Measurements from ENCODE around the gene HTRA2.

Gene HTRA2

GRCh38 chr2:74524005-74524404 lies 5.7 kb upstream of the HTRA2 start:
- H3K27me3 ChIP-seq (ENCODE audit: insufficient read depth, low read depth, severe bottlenecking), result no peaks in the 10 kb centered on the region
- no peak for DNase-seq
- H3K36me3 ChIP-seq, result peaks cover 35% of the 10 kb centered on the region
- H3K27ac ChIP-seq, result no peak overlapping the region
- H3K9me3 ChIP-seq (ENCODE audit: severe bottlenecking), result no peaks in the 10 kb centered on the region
- TF ChIP-seq, protein P1, sequence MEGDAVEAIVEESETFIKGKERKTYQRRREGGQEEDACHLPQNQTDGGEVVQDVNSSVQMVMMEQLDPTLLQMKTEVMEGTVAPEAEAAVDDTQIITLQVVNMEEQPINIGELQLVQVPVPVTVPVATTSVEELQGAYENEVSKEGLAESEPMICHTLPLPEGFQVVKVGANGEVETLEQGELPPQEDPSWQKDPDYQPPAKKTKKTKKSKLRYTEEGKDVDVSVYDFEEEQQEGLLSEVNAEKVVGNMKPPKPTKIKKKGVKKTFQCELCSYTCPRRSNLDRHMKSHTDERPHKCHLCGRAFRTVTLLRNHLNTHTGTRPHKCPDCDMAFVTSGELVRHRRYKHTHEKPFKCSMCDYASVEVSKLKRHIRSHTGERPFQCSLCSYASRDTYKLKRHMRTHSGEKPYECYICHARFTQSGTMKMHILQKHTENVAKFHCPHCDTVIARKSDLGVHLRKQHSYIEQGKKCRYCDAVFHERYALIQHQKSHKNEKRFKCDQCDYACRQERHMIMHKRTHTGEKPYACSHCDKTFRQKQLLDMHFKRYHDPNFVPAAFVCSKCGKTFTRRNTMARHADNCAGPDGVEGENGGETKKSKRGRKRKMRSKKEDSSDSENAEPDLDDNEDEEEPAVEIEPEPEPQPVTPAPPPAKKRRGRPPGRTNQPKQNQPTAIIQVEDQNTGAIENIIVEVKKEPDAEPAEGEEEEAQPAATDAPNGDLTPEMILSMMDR (IDR thresholded peaks at IDR 0.05; ENCODE audit: low read depth, low read length), result no peak
- no peak overlapping the region for H3K4me3 ChIP-seq (ENCODE audit: low read depth, low read length)

GRCh38 chr2:74524955-74525716 lies 4.6 kb upstream of the HTRA2 start:
- H3K4me3 ChIP-seq (ENCODE audit: low read depth, low read length), result no peak overlapping the region
- TF ChIP-seq, protein P1 (IDR thresholded peaks at IDR 0.05; ENCODE audit: low read depth, low read length), result no peak
- DNase-seq, result no peak
- peaks cover 35% of the 10 kb centered on the region for H3K36me3 ChIP-seq
- no peak overlapping the region for H3K27ac ChIP-seq
- no peaks in the 10 kb centered on the region for H3K27me3 ChIP-seq (ENCODE audit: insufficient read depth, low read depth, severe bottlenecking)
- no peaks in the 10 kb centered on the region for H3K9me3 ChIP-seq (ENCODE audit: severe bottlenecking)

DNA sequence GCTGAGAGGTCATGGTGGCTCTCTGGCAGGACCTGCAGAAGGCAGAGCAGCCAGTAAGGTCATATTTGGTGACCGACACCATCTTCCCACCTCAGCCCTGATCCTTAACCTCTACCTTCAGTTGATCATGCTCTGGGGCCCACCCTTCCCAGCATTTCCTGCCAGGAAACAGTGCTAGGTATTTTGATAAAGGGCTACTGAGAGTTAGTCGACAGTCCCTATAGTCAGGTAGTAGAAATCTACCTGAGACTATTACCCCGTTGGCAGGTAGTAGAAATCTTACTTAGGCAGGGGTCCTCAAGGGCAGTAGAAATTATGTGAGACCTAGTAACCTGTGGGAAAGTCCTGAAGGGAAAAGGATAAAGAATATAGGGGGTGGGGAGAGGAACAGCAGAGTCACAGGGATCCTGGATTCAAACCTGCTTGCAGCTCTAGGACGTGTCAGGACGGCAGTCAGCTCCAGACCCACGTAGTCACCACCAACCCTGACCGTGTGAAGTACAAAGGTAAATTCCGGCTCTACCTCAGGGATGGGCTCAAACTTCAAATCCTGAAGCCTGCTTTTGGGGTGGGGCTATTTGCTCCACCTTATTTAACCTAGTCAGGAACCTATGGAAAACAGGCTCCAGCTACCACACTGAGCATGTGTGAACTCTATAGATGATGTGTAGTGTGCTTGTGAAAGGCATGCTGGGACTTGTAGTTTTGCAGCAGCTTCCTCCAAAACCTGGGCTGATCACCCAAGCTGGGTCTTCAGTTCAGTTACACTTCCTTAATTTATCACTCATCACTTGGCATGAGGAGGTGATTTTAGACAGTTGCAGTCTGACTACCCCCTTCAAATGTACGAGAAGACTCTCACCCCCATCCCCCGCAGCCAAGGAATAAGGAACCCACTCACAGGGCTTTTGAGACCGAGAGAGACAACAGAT lies 3.8 kb upstream of the HTRA2 start, which contains the start of gene DQX1:
Gene DQX1, minus strand, starts transcription at position 515 of the 932 bp plus-strand sequence. Its CDS starts 502 bp downstream, at position 13.
- TF ChIP-seq, protein P1 (IDR thresholded peaks at IDR 0.05; ENCODE audit: low read depth, low read length), result no peak
- no peaks in the 10 kb centered on the region for H3K9me3 ChIP-seq (ENCODE audit: severe bottlenecking)
- H3K27ac ChIP-seq, result no peak within 1 kb of the TSS
- H3K4me3 ChIP-seq (ENCODE audit: low read depth, low read length), result no peak within 1 kb of the TSS
- peaks cover 37% of the 10 kb centered on the region for H3K36me3 ChIP-seq
- H3K27me3 ChIP-seq (ENCODE audit: insufficient read depth, low read depth, severe bottlenecking), result no peaks in the 10 kb centered on the region
- DNase-seq, result peak; percentile 50

DNA sequence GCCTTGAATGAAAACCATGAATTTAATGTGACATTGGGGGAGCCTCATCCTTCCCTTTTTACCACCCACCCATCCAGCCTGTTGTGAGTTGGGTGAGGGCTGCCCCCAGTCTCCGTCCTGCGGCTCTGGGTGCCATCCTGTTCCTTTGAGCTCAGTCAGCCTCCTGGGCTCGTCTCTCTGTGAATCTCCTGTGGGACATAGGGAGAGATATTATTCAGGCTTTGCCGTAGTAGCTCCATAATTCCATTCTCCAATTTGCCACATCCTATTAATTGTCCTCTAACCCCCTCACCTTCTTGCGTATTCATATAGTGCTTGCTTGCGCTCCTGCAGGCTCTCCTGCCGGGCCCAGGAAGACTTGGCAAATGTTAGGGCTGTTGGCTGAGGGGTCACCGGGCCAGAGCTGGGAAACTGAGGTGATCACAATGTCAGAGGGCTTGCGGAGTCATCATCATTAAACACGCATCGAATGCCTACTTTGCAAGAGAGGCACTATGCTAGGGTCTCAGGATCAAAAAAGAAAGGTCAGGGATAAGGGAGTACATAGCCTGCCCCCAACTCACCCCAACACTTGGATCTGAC lies 3.0 kb upstream of the HTRA2 start:
- TF ChIP-seq, protein P1 (IDR thresholded peaks at IDR 0.05; ENCODE audit: low read depth, low read length), result no peak
- H3K4me3 ChIP-seq (ENCODE audit: low read depth, low read length), result no peak overlapping the region
- no peaks in the 10 kb centered on the region for H3K9me3 ChIP-seq (ENCODE audit: severe bottlenecking)
- peaks cover 45% of the 10 kb centered on the region for H3K36me3 ChIP-seq
- H3K27me3 ChIP-seq (ENCODE audit: insufficient read depth, low read depth, severe bottlenecking), result no peaks in the 10 kb centered on the region
- no peak for DNase-seq
- H3K27ac ChIP-seq, result no peak overlapping the region

GRCh38 chr2:74527741-74528140 lies 2.0 kb upstream of the HTRA2 start:
- no peak overlapping the region for H3K27ac ChIP-seq
- no peak for DNase-seq
- peaks cover 55% of the 10 kb centered on the region for H3K36me3 ChIP-seq
- TF ChIP-seq, protein P1 (IDR thresholded peaks at IDR 0.05; ENCODE audit: low read depth, low read length), result no peak
- no peaks in the 10 kb centered on the region for H3K27me3 ChIP-seq (ENCODE audit: insufficient read depth, low read depth, severe bottlenecking)
- no peak overlapping the region for H3K4me3 ChIP-seq (ENCODE audit: low read depth, low read length)
- H3K9me3 ChIP-seq (ENCODE audit: severe bottlenecking), result no peaks in the 10 kb centered on the region
